Measurements from ENCODE around the gene DAPK1.

Gene DAPK1

GRCh38 chr9:87610200-87611155 lies 112.8 kb downstream of the DAPK1 start:
- peak; percentile 53 for DNase-seq (ENCODE audit: low read depth, low spot score)

DNA sequence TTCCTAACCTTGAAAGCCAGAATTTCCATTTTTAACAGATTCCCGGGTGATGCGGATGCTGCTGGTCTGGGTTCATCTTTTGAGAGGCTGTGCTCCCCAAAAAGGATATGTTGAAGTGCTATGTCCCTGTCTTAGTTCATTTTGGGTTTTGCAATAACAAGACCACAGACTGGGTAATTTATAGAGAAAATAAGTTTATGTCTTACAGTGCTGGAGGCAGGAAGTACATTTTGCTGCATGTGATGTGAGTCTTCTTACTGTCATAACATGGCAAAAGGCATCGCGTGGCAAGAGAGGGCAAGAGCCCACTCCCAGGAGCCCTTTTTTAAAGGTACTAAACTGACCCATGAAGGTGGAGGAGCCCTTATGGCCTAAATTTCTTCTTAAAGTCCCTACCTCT lies 114.1 kb downstream of the DAPK1 start:
- DNase-seq (ENCODE audit: low read depth, low spot score), result no peak

- DNase-seq (ENCODE audit: low read depth, low spot score), result no peak
These were observed 114.9 kb downstream of the DAPK1 start for GRCh38 chr9:87612536-87612935.

DNA sequence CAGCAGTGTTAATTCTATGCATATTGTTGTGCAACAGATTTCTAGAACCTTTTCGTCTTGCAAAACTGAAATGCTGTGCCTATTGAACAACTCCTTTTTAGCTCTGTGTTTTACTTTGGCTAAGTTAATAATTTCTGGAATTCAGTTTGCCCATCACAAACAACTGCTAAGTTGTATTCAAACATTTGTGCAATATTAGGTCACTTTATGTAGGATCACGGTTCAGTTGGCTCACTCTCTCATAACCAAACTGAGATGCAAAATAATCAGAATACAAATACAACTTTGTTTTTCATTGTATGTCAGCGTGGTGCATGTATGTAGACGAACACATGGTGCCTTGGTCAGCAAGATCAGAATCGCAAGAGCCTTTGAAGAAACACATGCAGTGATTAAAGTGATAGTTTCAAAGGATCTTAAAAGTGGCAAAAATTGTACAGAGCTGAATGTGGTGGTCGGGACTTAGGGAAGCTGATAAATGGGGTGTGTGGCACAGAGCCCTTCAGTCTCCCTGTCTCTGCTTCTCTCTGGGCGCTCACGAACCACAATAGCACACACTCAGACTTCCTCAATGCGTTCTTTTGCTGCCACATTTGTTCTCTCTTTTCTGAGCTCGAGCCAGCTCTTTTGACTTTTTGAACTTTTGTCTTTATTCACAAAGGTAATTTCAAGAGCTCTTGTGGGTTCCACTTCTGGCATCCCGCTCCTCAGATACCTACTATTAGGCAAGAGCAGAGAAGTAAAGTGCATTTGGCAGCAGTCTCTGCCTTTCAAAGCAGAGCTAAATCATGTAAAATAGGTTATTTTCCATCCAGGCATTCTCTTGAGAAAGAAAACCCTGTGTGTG lies 115.8 kb downstream of the DAPK1 start:
- no peak for DNase-seq (ENCODE audit: low read depth, low spot score)

DNA sequence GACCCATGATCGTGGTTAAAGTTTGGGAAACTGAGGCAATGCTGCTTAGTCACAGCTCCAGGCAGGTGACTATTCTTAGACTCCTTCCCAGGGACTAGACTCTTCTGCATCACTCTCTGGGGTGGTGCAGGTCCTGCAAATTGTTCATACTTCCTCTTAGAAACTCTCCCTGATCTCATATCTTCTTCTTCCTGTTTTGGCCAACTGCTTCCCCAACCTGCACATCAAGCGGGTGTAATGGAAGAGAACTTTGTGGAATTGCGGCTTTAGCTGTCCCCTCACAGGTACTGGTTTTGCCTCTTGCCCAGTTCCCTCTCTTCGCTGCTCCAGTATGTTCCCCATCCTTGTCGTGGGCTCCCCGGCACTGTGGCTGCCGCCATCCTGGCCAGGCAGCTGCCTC lies 116.7 kb downstream of the DAPK1 start:
- DNase-seq (ENCODE audit: low read depth, low spot score), result no peak

DNA sequence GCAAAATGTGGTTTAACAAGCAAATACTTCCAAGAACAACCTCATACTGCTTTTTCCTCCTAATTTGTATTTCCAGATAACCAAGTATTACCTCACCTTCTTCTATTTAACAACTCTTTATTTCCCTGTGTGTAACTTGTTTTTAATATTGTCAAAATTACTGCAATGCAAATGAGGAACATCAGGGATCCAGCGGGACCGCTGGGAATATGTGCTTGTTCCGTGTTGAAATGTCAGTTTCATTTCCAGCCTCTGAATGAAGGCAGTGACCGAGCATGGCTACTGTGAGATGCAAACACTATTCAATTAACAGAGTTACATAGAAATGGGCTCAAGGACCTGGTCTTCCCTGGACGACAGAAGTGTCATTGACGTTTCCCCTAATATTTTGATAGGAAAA lies 117.5 kb downstream of the DAPK1 start:
- no peak for DNase-seq (ENCODE audit: low read depth, low spot score)

DNA sequence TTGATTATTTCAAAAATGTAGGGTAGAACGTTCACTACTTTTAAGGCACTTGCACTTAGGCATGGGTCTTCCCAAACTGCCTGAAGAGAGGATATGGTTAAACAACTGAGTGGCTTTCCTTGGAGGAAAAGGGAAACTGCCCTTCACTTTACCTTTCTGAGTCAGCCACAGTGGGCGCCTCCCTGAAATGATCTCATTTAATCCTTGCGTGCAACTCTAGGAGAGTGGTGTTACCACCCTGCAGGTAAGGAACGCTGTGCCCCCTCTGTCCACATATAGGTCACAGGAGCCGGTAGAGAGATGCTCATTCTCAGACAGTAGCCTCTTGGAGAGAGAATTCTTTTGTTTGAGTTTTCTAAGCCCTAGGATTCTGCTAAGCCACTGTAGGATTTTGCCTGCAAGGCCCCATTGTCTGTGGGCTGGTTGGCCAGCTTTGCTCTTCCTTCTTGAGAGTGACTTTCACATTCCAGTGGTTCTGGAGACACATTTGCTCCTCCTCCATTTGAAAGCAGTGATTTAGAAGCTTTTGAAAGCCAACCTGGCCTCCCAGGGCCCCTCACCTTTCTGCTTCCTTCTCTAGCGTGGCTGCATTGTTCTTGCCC lies 118.0 kb downstream of the DAPK1 start:
- peak; percentile 57 for DNase-seq (ENCODE audit: low read depth, low spot score)

- DNase-seq (ENCODE audit: low read depth, low spot score), result no peak
These were observed 120.6 kb downstream of the DAPK1 start for GRCh38 chr9:87618226-87618625.

DNA sequence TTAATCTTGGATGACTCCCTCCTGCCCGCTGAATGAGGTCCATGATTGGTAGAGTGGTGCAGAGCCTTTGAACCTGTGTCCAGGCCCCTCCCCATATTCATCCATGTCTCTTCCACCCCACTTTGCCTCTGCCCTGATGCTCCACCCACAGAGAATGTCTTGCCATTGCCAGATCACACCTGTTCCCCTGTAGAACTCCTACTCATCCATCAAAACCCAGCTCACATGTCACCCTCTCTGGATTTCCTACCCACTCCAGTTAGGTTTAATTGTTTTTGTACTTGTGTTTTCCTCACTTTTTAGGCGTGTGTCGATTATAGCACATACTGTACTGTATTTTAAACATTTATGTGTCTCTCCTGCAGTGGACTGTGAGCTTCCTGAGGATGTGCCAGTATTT lies 121.3 kb downstream of the DAPK1 start:
- no peak for DNase-seq (ENCODE audit: low read depth, low spot score)

GRCh38 chr9:87619346-87619745 lies 121.7 kb downstream of the DAPK1 start:
- no peak for DNase-seq (ENCODE audit: low read depth, low spot score)

DNA sequence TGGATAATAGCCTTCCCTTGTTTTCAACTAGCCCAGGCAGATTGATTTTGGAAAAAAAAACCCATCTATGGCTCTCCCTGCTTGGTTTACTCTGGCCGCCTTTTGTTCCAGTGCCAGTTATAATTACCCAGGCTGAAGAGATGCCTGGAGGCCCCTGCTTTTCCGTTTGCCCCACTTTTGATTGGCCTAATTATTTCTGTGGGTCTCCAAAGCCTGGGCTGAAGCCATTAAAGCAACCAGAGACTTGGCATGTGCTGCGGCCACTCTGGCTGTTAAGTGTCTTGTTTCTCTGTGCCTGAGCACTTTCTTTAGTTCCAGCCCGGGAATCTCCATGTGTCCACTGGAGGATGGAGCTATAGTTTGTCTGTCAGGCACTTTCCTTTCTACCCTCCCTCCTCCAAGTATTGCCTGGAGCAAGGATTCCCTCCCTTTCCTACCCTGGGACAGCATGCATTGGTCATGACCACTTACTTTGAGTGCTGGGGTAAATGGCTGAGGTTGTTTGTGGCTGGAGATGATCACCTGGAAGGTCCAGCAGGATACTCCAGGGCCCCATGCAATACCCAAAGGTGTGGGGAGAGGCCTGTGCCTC lies 123.2 kb downstream of the DAPK1 start:
- no peak for DNase-seq (ENCODE audit: low read depth, low spot score)

- DNase-seq (ENCODE audit: low read depth, low spot score), result no peak
These were observed 124.4 kb downstream of the DAPK1 start for GRCh38 chr9:87622098-87622497.

DNA sequence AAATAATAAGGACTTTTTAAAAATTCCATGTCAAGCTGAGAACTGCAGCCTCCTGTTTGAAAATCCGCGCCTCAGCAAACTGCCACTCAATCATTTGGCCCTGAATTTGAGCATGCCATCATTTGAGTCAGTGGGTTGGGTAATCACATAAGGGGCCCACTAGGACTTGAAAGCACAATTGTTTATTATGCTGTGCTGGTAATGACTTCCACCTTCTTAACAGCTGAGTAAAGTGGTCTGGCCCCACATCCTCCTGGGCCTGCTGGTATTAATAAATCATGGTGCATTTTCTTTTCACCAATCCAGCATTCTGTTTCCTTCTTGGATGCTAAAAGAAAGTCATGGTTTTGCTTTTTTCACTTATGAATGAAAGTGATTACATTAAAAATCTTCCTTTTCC lies 125.3 kb downstream of the DAPK1 start:
- DNase-seq (ENCODE audit: low read depth, low spot score), result no peak

DNA sequence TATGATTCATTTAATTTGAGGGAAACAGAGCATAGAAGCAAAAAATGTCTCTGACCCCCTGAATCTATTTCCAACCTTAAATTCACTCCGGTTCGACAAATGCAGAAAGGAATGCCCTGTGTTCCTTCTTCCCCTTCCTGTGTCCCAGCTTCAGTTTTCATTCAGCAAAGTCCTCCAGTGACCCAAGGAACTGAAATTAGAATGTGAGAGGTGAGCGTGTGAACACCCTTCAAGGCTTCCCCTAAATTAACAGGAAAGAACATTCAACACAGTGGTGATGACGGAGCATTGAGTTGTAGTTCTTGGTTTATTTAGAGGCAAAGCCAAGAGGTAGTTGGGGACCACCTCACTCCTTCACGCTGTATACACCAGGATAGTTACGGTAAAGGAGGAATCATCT lies 130.7 kb downstream of the DAPK1 start:
- DNase-seq (ENCODE audit: low read depth, low spot score), result no peak

DNA sequence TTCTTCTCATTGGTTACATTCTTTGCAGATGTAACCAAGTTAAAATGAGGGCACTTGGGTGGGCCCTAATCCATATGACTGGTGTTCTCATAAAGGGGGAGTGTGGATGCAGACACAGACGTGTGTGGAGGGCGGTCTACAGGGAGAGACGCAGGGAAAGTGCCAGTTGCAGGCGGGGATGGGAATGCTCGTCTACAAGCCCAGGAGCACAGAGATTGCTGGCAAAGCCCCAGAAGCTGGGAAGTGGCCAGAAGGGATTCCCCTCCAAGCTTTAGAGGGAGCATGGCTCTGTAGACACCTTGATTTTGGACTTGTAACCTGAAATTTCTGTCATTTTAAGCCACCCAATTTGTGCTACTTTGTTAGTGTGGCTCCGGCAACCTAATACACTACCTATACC lies 131.4 kb downstream of the DAPK1 start:
- DNase-seq (ENCODE audit: low read depth, low spot score), result no peak

GRCh38 chr9:87630266-87630665 lies 132.6 kb downstream of the DAPK1 start:
- DNase-seq (ENCODE audit: low read depth, low spot score), result no peak

- no peak for DNase-seq (ENCODE audit: low read depth, low spot score)
These were observed 133.2 kb downstream of the DAPK1 start for GRCh38 chr9:87630846-87631245.

- no peak for DNase-seq (ENCODE audit: low read depth, low spot score)
These were observed 138.2 kb downstream of the DAPK1 start for GRCh38 chr9:87635656-87636501.

DNA sequence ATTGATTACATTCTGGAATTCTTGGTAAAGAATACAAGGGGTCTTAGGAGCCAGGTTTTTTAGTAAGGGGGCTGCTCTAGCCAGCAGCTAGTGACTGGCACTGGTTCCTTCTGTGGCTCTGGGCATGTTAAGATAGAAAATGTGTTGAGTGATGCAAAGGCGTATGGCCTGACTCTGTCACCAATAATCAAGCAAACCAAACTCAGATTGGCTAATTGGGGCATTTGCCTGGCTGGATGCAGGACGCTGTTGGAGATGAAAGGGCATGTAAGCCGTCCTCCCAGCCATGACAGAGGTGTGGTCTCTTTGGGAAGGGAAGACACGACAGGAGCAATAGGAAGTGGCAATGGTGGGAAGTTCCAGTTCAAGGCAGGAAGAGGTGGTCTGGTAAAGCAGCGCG lies 140.6 kb downstream of the DAPK1 start:
- DNase-seq (ENCODE audit: low read depth, low spot score), result no peak

- DNase-seq (ENCODE audit: low read depth, low spot score), result no peak
These were observed 142.3 kb downstream of the DAPK1 start for GRCh38 chr9:87639949-87640348.

DNA sequence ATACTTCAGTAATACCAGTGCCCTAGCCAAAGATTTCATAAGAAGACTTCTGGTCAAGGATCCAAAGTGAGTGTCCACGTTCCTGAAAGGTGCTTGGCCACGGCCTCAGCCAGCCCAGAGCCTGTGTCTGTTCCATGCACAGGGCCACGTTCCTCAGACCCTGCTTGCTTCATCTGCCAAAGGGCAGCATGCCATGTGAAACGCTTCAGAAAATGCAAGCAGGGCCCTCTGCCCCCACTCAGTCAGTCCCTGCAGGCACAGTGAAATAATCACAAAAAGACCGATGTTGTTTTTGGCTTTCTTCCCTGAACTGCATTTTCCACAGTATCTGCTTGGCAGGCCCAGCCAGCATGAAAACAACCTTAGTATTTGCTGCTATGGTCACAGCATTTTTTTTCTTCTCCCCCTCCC lies 142.7 kb downstream of the DAPK1 start:
- DNase-seq (ENCODE audit: low read depth, low spot score), result no peak
